ENCODE results near the gene TBC1D23.
A peak's percentile ranks its signal among the peaks of the same experiment; 100 is the strongest.
"Not testable (repeated sequence)": the region's sequence is repeated elsewhere in the genome, so short reads cannot be mapped to it uniquely, and the experiment has no call there.

TBC1D23 gene

GRCh38 chr3:100310355-100310965, 49.7 kb downstream of the TBC1D23 start:
- DNase-seq, result no peak

- no peak for DNase-seq
Measured at GRCh38 chr3:100311011-100311410, 50.2 kb downstream of the TBC1D23 start.

GRCh38 chr3:100316641-100317069, 55.9 kb downstream of the TBC1D23 start:
- peak; percentile 18 to 35 for DNase-seq

GRCh38 chr3:100317912-100318311, 57.1 kb downstream of the TBC1D23 start:
- no peak for DNase-seq

GRCh38 chr3:100319951-100320350, 59.2 kb downstream of the TBC1D23 start:
- DNase-seq, result no peak

GRCh38 chr3:100324044-100324443, 63.3 kb downstream of the TBC1D23 start:
- no peak for DNase-seq

- DNase-seq, result no peak
Measured at GRCh38 chr3:100325827-100326226, 65.0 kb downstream of the TBC1D23 start.

- not testable (repeated sequence) for DNase-seq
Measured at GRCh38 chr3:100327377-100327776, 66.6 kb downstream of the TBC1D23 start.

- no peak for DNase-seq
Measured at GRCh38 chr3:100329800-100330489, 69.2 kb downstream of the TBC1D23 start.

GRCh38 chr3:100330651-100331050, 69.9 kb downstream of the TBC1D23 start:
- DNase-seq, result no peak

GRCh38 chr3:100331660-100332059, 70.9 kb downstream of the TBC1D23 start:
- DNase-seq, result no peak

- no peak for DNase-seq
Measured at GRCh38 chr3:100333051-100333450, 72.3 kb downstream of the TBC1D23 start.

GRCh38 chr3:100333970-100334487, 73.2 kb downstream of the TBC1D23 start:
- DNase-seq, result no peak

- peak; percentile 82 to 85 for DNase-seq
Measured at GRCh38 chr3:100334488-100335351, 73.9 kb downstream of the TBC1D23 start, which contains the start of gene NIT2. Gene NIT2 (plus strand): TSS chr3:100334757. CDS start chr3:100334792, 35 bp downstream.

- peak; percentile 22 to 32 for DNase-seq
Measured at GRCh38 chr3:100335434-100335833, 74.6 kb downstream of the TBC1D23 start.

- DNase-seq, result not testable (repeated sequence)
Measured at GRCh38 chr3:100336229-100336628, 75.4 kb downstream of the TBC1D23 start.

- no peak for DNase-seq
Measured at GRCh38 chr3:100338911-100339310, 78.1 kb downstream of the TBC1D23 start.

- DNase-seq, result no peak
Measured at GRCh38 chr3:100339786-100340185, 79.0 kb downstream of the TBC1D23 start.

GRCh38 chr3:100340527-100340926, 79.7 kb downstream of the TBC1D23 start:
- DNase-seq, result no peak

GRCh38 chr3:100348727-100349126, 87.9 kb downstream of the TBC1D23 start:
- DNase-seq, result no peak

GRCh38 chr3:100351770-100352169, 91.0 kb downstream of the TBC1D23 start:
- not testable (repeated sequence) for DNase-seq

GRCh38 chr3:100352296-100353231, 91.8 kb downstream of the TBC1D23 start:
- DNase-seq, result no peak

All from activated CD4-positive, alpha-beta T cell treated with anti-CD3 and anti-CD28 coated beads, Interleukin-2, amount 50 U/mL, for 48 hours (primary cell).